ENCODE results near the gene SDC4. TPM values are rescaled to one million over a fixed set of nuclear protein-coding genes. Genes with fewer than 3 reads are reported as not detected.
A peak's percentile ranks its signal among the peaks of the same experiment; 100 is the strongest.

The SDC4 gene
- total and polyA plus RNA-seq, 9 of the 15 experiments (the other 6 are each of a cell fraction or from before 2014, with no cell fraction given): 2.1 to 10.7 (median 6.3) TPM

DNA sequence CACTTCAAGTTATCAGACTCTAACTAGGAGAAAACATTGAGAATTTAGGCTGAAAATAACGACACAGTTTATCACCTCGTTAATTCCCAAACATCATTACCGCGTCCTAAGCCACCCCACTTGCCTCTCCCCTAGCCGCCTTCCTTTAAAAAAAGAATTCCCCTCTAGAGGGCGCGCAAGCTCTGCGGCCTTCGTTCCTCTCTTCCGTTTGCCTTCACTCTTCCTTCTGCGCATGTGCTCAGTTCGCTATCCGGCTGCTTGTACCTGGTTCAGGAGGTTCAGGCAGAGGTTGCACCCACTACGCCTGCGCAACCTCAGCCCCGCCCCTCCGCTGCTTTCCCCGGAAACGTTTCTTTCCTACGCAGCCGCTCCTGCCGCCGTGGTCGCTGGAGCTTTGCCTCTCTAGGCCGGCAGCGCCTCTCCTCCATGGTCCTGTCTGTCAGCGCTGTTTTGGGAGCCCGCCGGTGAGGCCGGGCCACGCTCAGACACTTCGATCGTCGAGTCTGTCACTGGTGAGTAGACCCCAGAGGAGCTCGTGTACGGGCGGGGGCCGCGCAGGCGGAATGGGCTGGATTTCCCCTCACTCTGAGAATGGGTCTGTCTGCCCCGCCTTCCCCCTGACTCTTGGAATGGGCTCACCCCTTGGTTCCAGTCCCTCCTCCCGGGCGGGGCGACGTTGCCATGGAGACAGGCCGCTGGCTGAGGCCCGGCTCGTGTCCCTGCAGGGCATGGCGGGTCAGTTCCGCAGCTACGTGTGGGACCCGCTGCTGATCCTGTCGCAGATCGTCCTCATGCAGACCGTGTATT is 14.8 kb upstream of the SDC4 start, which contains the start of gene SYS1 (continued):
- TF ChIP-seq, protein P1, sequence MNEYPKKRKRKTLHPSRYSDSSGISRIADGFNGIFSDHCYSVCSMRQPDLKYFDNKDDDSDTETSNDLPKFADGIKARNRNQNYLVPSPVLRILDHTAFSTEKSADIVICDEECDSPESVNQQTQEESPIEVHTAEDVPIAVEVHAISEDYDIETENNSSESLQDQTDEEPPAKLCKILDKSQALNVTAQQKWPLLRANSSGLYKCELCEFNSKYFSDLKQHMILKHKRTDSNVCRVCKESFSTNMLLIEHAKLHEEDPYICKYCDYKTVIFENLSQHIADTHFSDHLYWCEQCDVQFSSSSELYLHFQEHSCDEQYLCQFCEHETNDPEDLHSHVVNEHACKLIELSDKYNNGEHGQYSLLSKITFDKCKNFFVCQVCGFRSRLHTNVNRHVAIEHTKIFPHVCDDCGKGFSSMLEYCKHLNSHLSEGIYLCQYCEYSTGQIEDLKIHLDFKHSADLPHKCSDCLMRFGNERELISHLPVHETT (CRISPR knock-in tag; conservative IDR thresholded peaks at IDR 0.05 in 1 of 2, IDR thresholded peaks at IDR 0.05 in 1 of 2): peak in 1 of 2 experiments; percentile 82; a peak in 2 of 4 replicates
- TF ChIP-seq ZNF165 (CRISPR knock-in tag; IDR thresholded peaks at IDR 0.05; ENCODE audit: borderline replicate concordance) (no peak), ZNF232 (CRISPR knock-in tag; IDR thresholded peaks at IDR 0.05) (no peak), ZNF140 (CRISPR knock-in tag; IDR thresholded peaks at IDR 0.05) (no peak), POLR3A (IDR thresholded peaks at IDR 0.05; ENCODE audit: borderline replicate concordance, extremely low read depth, insufficient read depth, insufficient read length) (no peak), TBL1XR1 (IDR thresholded peaks at IDR 0.05; ENCODE audit: low read length in 2 of 2) (no peak; a peak in 1 of 4 replicates)
- TF ChIP-seq, protein P2, sequence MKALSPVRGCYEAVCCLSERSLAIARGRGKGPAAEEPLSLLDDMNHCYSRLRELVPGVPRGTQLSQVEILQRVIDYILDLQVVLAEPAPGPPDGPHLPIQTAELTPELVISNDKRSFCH (CRISPR knock-in tag; IDR thresholded peaks at IDR 0.05): no peak
- TF ChIP-seq, protein P2 (tag; IDR thresholded peaks at IDR 0.05): peak; percentile 55; the same call in 1 of the 2 replicates

Data from K562 (cell line).